Hypothalamus (tissue), 51 donors: ENCODE results near the gene LRMDA.

Experiments
- DNase-seq, 51 donors: peaks; one replicate each; lab custom pipeline; 2025; lab: John Stamatoyannopoulos, UW

Gene LRMDA

GRCh38 chr10:76085002-76085816 is 653.8 kb downstream of the LRMDA start:
- DNase-seq, result no peak

DNA sequence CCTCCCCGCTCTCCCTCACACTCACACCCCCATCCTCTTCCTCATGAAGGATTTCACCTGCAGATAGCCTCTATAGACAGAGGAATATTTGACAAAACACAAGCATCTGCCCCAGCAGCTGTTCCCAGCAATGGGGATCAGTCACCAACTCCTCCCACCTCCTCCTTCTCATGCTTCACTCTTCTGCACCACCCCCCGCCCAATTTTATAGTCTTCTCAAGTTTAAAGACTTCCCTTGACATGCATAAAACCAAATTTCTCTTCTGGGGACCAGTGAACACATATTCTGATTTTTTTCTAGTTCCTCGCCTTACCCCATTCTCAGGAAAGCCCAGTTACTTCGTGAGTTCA is 654.4 kb downstream of the LRMDA start:
- no peak for DNase-seq

DNA sequence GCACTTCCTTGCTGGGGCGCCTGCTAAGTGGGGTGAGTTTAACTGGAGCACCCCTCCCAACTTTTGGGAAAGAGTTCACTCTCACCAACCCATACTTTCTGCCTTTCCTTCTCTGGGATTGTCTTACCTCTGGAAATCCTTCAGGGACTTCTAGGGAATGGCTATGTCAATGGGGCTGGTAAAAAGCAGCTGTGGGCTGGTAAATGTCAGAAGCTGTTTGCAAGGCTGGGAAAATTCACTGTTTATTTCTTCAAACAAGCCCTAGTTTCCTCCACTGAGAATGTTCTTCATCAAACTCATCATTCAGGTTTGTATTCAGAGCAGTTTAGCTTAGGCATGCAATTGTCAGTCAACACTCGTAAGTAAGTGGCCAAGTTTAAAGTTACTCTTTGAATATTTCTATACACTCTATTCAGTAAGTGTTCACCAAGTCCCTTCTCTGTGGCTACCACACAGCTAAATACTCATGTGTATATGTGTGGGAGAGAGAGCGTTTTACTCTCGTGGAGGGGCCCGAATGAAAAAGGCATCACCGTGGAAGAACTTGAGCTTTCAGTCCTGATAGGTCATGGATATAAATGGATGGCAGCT is 654.8 kb downstream of the LRMDA start:
- no peak for DNase-seq

DNA sequence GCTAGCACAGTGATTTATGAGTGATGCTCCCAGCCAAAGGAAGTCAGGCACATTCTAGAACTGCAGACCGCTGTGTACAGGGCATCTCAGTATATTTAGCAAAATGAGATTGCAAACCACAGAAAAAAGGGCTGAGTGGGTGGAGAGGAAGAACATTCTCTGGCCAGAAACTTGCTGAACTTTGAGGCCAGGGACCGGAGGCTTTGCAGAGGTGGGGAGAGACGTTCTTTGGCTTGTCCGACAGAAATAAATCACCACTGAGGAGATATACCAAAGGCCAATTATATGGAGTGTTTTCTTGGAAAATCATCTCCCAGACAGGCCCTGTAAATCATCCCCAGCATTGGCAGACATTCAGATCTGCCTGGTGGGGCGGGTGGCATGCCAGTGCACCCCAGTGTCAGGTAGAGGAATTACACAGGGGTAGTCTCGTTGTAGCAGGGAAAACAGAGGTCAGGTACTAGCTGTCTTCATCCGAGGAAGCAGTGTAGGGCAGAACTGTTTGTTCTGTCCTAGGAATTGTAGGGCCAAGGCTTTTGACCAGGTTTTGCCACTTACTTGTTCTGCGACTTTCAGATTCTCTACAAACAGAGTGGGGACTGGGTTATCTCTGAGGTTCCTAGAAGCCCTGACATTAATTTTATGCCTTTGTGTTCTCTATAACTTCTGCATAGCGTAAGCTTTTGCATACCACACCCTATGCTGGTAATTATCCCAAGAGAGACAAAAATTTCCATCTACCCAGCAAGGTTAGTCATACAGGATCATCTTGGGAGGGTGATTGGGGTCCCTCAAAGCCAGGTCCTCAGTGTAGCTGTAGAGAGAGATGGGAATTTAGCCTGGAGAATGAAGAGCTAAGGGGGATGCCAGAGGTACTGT is 655.6 kb downstream of the LRMDA start:
- DNase-seq, result no peak

- no peak for DNase-seq
Measured at GRCh38 chr10:76088008-76088407, 656.6 kb downstream of the LRMDA start.

DNA sequence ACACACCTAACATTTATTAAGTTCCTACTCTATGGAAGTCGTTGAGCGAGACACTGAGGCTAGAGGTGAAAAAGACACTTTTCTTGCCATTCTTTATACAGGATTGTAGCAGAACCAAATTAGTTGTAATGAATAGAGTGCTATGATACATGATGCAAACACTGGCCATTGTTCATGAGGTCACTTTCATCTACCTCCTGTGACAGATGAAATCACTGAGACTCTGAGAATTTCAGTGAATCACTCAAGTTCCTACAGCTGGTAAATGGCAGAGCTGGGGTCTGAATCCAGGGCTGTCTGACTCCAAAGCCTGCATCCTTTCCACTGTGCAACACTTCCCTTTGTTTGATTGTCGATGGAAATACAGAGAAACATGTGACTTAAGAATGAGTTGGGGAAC is 657.6 kb downstream of the LRMDA start:
- DNase-seq, result no peak

GRCh38 chr10:76089556-76090180 is 658.2 kb downstream of the LRMDA start:
- no peak for DNase-seq

GRCh38 chr10:76091926-76092325 is 660.5 kb downstream of the LRMDA start:
- DNase-seq, result no peak

DNA sequence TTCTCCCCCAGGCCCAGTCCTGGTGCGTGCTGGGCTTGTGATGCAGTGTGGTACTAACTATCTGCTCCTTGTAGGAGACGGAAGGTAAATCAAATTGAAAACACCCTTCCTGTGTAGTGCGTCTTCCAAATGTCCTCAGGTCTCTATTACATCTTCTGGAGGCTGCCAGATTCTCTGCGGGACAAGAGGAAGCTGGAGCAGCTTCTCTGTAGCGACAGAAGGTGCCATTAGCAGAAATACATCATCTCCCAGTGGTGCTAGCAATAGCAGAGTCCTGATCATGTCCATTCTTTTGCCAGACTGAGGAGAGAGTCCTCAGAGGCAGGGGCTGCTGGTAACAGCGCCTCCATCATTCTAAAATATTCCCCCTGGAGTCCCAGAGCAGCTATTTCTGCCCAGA is 675.2 kb downstream of the LRMDA start:
- no peak for DNase-seq

DNA sequence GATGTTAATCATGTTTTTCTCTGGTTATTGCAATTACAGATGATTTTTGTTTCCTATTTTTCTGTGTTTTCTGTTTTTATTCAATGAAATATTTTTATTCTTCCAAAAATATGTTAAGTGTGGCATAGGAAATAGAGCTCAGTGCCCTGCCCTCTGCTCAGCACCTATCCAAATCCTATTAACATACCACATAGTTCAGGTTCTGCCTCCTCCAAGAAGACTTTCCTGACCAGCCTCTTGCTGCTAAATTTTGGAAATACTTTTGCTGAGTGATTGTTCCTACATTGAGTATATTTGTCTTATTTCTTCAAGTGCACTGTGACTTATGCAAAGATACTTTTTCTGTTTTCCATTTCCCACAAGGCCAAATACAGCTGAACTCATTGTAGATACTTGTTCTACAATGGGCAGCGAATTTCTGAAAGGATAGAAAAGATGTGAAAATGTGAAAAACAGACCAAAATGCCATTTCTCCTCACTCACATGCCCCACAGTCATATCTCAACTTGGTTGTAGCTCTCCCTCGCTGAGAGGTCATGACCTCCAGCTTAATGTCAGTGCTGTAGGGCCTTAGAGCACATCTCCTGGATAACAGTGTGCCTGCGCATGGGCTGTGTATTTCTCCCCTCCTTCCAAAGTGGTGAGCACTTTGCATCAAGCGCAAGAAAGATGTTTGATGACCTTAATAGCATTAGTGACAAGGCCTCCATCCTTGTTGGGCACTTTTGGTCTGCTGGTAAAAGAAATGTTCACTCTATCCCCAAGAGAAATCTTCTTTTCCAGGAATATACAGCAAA is 677.3 kb downstream of the LRMDA start:
- DNase-seq, result no peak

DNA sequence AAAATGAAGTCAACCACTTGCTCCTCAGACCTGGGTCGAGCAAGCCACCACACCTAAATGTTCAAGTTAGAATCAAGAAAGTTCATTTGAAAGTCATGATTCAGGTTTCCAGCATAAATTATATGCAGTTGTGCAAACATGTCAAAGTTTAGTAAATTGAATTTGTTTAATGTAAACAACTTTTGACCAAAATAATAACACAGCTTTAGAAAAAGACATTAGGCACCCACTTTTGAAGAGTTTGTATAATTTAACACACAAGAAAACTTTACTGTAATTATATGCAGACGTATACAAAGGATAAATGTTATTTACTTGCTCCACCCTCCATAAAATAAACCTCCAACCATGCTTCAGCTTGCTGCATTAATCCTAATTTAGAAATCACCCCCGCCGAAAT is 680.0 kb downstream of the LRMDA start:
- DNase-seq, result no peak

- DNase-seq, result no peak
Measured at GRCh38 chr10:76111986-76112825, 680.8 kb downstream of the LRMDA start.

DNA sequence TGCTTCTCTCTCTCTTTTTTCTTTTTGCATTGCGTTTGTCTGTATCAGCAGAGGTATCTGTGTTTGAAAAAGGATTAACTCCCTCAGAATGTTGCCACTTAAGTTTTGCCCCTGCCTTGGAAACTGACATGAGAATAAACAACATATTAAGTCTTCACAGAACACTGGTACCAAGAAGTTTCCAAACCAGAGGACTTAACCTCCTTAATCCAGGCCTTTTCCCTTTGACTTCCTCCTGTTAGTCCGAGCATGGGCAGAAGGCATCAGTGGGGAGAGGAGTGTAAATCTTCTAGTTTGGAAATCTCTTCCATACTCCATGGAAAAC is 681.4 kb downstream of the LRMDA start:
- DNase-seq, result no peak

DNA sequence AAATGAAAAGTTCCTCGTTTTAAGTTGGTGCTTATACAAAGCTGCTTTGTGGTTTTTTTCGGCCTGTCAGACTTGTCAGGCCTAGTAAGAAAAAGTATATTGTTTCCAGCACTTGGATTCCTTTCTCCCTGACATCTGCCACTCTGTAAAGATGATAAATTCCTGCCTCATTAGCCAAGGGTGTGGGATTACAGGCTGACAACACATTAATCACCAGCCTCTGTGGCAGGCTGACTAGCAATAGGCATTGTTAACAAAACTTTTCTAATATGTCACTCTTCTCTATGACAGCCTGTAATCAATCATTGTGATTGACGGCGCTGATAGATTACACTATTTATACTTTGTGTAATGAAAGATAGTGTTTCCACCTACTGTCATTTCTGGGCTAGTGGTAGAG is 682.5 kb downstream of the LRMDA start:
- DNase-seq, result no peak

- DNase-seq, result no peak
Measured at GRCh38 chr10:76114581-76115001, 683.2 kb downstream of the LRMDA start.

GRCh38 chr10:76115131-76115470 is 683.7 kb downstream of the LRMDA start:
- DNase-seq, result no peak

DNA sequence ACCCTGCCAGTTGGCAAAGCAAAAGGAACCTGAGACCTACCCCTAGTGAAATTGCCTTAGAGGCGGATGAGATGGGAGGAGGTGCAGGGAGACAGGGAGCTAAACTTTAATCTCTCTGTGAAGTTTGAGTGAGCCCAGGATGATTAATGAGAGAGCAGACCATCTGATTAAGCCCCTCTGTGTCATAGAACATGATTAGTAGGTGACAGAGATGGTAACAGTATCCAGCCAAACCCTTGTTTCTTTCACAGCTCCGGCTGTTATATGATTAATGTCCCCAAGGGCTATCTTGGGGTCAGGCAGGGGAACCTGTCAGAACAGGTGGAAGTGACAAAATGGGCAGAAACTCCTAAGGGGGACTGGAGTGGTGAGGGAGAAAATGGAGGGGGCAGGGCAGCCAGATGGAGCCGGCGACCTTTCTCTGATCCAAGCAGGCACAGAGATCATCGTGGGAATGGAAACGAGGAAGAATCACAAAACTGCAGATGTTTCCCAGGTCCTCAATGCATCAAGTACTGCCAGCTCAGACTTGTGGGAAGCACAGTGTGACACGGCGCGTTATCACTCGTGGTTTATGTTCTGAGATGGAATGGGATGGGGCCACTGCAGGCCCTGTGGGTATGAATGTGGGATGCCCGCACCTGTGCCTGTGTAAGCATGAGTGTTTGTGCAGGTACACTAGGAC is 684.2 kb downstream of the LRMDA start:
- DNase-seq, result no peak

DNA sequence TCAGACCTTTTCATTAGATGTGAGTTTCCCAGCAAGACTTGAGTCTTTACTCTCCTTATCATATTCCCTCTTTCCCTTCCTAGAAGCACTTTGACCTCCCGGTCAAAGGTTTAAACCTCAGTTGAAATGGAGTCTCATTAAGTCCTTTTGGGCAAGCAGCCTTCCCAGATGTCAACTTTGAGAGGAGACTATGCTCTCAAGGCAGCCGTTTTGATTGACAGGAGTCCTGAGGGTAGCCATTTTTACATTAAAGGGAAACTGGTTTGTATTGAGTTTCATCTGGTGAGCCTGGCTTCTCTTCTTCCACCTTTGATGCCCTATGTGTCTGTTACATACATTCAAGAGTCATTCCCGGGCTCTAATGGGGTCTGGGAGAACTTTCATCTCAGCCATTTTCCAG is 685.1 kb downstream of the LRMDA start:
- no peak for DNase-seq

DNA sequence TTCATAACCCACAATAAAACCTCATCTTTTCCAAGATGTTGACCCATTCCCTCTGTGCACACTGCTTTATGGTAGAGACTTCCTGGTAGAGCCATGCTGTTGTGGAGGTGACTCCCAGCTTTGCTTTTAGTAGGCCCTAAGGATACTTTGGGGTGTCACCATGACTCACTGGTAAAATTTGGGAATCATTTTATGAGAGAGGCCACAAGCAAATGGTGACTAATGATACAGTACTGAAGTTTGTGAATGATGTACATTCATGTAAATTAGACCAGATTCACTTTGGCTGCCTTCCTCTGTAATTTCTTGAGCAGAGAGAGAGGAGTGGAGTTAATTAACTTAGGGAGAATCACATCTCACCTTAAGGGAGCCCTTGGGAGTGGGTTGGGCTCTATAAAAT is 686.5 kb downstream of the LRMDA start:
- no peak for DNase-seq
